Vagina (tissue), 2 donors: ENCODE data around the gene IGFBP1. TPM values are rescaled to one million over a fixed set of nuclear protein-coding genes. Genes with fewer than 3 reads are reported as not detected.

Experiments
- DNase-seq, 2 donors: peaks; one replicate each; pipeline ENCODE4 v3.0.0-alpha.2; 2017; ENCODE audit errors: extremely low spot score in 2 of 2
- H3K27ac ChIP-seq: fragments of 200-600 bp; sonication (generic); one replicate; pipeline ENCODE4 v1.5.1; 2019
- H3K27me3 ChIP-seq: fragments of 200-600 bp; sonication (generic); one replicate; pipeline ENCODE4 v1.5.1; 2019
- H3K36me3 ChIP-seq, 2 donors: fragments of 200-600 bp; sonication (generic); one replicate each; pipeline ENCODE4 v1.5.1; 2017 to 2019
- H3K4me1 ChIP-seq: fragments of 200-600 bp; sonication (generic); one replicate; pipeline ENCODE4 v1.5.1; 2019
- H3K4me3 ChIP-seq, 2 donors: fragments of 200-600 bp; sonication (generic); 1 replicate in 1 of 2; 2 replicates in 1 of 2; pipeline ENCODE4 v1.5.1; 2016 to 2019
- H3K9me3 ChIP-seq: fragments of 200-600 bp; sonication (generic); one replicate; pipeline ENCODE4 v1.5.1; 2019
- POLR2A ChIP-seq, 2 donors: fragments of 450-650 bp; IDR thresholded peaks; one replicate each; pipeline ENCODE4 v1.6.1; 2017; ENCODE audit warnings: antibody characterized with exemption in 2 of 2, mild to moderate bottlenecking in 2 of 2, moderate library complexity in 2 of 2
- POLR2AphosphoS5 ChIP-seq, 2 donors: sonication (generic); formaldehyde crosslinking; IDR thresholded peaks; one replicate each; pipeline ENCODE4 v1.9.0; 2017; ENCODE audit warnings: antibody characterized with exemption in 2 of 2, mild to moderate bottlenecking in 2 of 2, low read depth in 1 of 2; ENCODE audit not compliant: insufficient read depth in 1 of 2
- intact Hi-C: fragments of 100-400 bp; cut with DNase I; formaldehyde crosslinking; loops from one replicate; pipeline ENCODE4 v1.15.1; 2023
- total RNA-seq: library from RNA; depleted of rRNA; stranded (reverse); fragments of >200 nt; gene quantifications from one replicate; pipeline ENCODE4 v1.2.3, GENCODE V29; 2016
- TF ChIP-seq, protein P1 (sequence below), 3 experiments: fragments of 450-650 bp in 2 of 3; fragments of 200-600 bp in 1 of 3; sonication (generic) in 1 of 3; IDR thresholded peaks; one replicate each; pipeline ENCODE4 v1.5.1; 2017 to 2019; ENCODE audit warnings: antibody characterized with exemption in 3 of 3, mild to moderate bottlenecking in 2 of 3, moderate library complexity in 2 of 3

Gene IGFBP1
- total RNA-seq, 1 donor from 2014 or later = 1.7 TPM

- no peaks in the 10 kb centered on the region for H3K36me3 ChIP-seq
- H3K27me3 ChIP-seq = no peaks in the 10 kb centered on the region
- intact Hi-C loops = no loop called here
- H3K27ac ChIP-seq = no peak overlapping the region
- peaks cover 9% of the 10 kb centered on the region for H3K4me1 ChIP-seq
- no peak for TF ChIP-seq POLR2AphosphoS5 (IDR thresholded peaks at IDR 0.05; ENCODE audit: insufficient read depth in 1 of 2, low read depth in 1 of 2)
- TF ChIP-seq, protein P1, sequence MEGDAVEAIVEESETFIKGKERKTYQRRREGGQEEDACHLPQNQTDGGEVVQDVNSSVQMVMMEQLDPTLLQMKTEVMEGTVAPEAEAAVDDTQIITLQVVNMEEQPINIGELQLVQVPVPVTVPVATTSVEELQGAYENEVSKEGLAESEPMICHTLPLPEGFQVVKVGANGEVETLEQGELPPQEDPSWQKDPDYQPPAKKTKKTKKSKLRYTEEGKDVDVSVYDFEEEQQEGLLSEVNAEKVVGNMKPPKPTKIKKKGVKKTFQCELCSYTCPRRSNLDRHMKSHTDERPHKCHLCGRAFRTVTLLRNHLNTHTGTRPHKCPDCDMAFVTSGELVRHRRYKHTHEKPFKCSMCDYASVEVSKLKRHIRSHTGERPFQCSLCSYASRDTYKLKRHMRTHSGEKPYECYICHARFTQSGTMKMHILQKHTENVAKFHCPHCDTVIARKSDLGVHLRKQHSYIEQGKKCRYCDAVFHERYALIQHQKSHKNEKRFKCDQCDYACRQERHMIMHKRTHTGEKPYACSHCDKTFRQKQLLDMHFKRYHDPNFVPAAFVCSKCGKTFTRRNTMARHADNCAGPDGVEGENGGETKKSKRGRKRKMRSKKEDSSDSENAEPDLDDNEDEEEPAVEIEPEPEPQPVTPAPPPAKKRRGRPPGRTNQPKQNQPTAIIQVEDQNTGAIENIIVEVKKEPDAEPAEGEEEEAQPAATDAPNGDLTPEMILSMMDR (IDR thresholded peaks at IDR 0.05) = no peak
- TF ChIP-seq POLR2A (IDR thresholded peaks at IDR 0.05) = no peak
- DNase-seq = no peak
- no peak overlapping the region for H3K4me3 ChIP-seq
- H3K9me3 ChIP-seq = no peaks in the 10 kb centered on the region
Measured at GRCh38 chr7:45892407-45893035, 4.2 kb downstream of the IGFBP1 start.

- H3K36me3 ChIP-seq = no peaks in the 10 kb centered on the region
- no peak overlapping the region for H3K4me3 ChIP-seq
- H3K4me1 ChIP-seq = peaks cover 5% of the 10 kb centered on the region
- TF ChIP-seq POLR2AphosphoS5 (IDR thresholded peaks at IDR 0.05; ENCODE audit: insufficient read depth in 1 of 2, low read depth in 1 of 2) (no peak), POLR2A (IDR thresholded peaks at IDR 0.05) (no peak)
- TF ChIP-seq, protein P1 (IDR thresholded peaks at IDR 0.05) = no peak
- no peak overlapping the region for H3K27ac ChIP-seq
- DNase-seq = no peak
- H3K9me3 ChIP-seq = no peaks in the 10 kb centered on the region
- no peaks in the 10 kb centered on the region for H3K27me3 ChIP-seq
- intact Hi-C loops = no loop called here
Measured at GRCh38 chr7:45893374-45893995, 5.2 kb downstream of the IGFBP1 start.

DNA sequence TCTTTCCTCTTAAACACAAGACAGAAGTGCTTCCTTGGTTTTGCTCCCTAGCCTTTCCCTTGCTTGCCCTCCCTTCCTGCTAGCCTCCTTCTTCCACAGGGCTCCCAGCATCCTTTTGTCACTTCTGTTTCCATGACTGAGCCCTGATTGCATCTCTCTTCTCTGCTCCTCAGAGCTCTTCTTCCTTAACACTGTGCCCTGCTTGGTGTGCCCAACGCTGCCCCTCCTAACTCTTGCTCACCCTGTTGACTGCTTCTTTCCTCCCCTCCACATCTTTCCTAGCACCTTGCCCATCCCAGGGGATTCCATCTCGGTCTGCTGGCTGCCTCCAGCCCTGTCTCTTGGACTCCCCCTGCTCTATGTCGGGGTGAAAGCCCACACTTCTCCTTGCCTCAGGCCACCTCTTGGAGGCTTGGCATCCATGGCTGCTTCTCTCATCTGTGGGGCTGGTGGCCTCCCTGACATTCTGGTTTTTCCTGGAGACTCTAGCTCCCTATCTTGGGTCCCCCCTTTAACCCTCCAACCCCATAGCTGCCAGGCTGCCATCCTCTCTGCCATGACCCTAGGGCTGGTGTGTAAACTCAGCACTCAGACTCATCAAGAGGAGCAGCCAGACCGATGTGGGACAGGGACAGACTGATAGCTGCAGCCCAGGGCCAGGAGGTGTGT, 5.8 kb downstream of the IGFBP1 start:
- DNase-seq = no peak
- Histone ChIP-seq H3K4me3 (no peak overlapping the region), H3K9me3 (no peaks in the 10 kb centered on the region), H3K27me3 (no peaks in the 10 kb centered on the region), H3K4me1 (no peaks in the 10 kb centered on the region), H3K36me3 (no peaks in the 10 kb centered on the region), H3K27ac (no peak overlapping the region)
- intact Hi-C loops = no loop called here
- TF ChIP-seq, protein P1 (IDR thresholded peaks at IDR 0.05) = no peak
- TF ChIP-seq POLR2A (IDR thresholded peaks at IDR 0.05) (no peak), POLR2AphosphoS5 (IDR thresholded peaks at IDR 0.05; ENCODE audit: insufficient read depth in 1 of 2, low read depth in 1 of 2) (no peak)

GRCh38 chr7:45894665-45895062, 6.4 kb downstream of the IGFBP1 start:
- H3K4me1 ChIP-seq = no peaks in the 10 kb centered on the region
- TF ChIP-seq, protein P1 (IDR thresholded peaks at IDR 0.05) = no peak
- TF ChIP-seq POLR2A (IDR thresholded peaks at IDR 0.05) (no peak), POLR2AphosphoS5 (IDR thresholded peaks at IDR 0.05; ENCODE audit: insufficient read depth in 1 of 2, low read depth in 1 of 2) (no peak)
- no peaks in the 10 kb centered on the region for H3K27me3 ChIP-seq
- intact Hi-C loops = no loop called here
- DNase-seq = no peak
- H3K27ac ChIP-seq = no peak overlapping the region
- no peak overlapping the region for H3K4me3 ChIP-seq
- no peaks in the 10 kb centered on the region for H3K36me3 ChIP-seq
- no peaks in the 10 kb centered on the region for H3K9me3 ChIP-seq
